ES-I3 (cell line): ENCODE measurements around the gene LRPAP1.
"Not testable (repeated sequence)": the region's sequence is repeated elsewhere in the genome, so short reads cannot be mapped to it uniquely, and the experiment has no call there.

Source experiments
- H3K36me3 ChIP-seq: 2 replicates; pipeline ENCODE4 v1.6.1; 2013; ENCODE audit warnings: mild to moderate bottlenecking, low read length, control low read depth, moderate library complexity; ENCODE audit not compliant: insufficient read depth
- H3K4me1 ChIP-seq: 2 replicates; pipeline ENCODE4 v1.6.1; 2013; ENCODE audit warnings: mild to moderate bottlenecking, control low read depth, low read length; ENCODE audit not compliant: insufficient read depth
- H3K9ac ChIP-seq: 2 replicates; pipeline ENCODE4 v1.6.1; 2013; ENCODE audit warnings: low read depth, mild to moderate bottlenecking, low read length, moderate library complexity
- H3K9me3 ChIP-seq: 2 replicates; pipeline ENCODE4 v1.6.1; 2013; ENCODE audit warnings: mild to moderate bottlenecking, low read length, moderate library complexity; ENCODE audit not compliant: control insufficient read depth, insufficient read depth

Gene LRPAP1

GRCh38 chr4:3570923-3571322 lies 38.7 kb upstream of the LRPAP1 start:
- H3K9me3 ChIP-seq, H3K36me3 ChIP-seq, H3K4me1 ChIP-seq: not testable (repeated sequence)

DNA sequence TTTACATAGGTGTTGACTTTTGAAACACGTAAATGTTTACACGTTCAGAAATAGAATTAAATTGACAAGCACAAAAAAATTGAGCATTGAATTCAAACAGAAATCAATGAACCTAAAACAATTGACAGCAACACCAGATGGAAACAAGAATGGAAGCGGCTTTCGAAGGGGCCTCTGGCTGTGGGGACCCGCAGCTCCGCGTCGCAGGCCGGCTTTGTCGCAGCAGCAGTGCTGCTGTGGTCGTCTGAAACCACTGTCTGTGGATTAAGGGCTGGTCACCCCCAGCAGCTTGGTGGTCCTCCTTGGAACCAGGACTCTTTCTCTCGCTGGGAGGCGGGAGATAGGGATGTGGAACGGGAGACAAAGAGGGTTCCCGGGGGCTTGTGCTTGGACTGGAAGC lies 37.4 kb upstream of the LRPAP1 start:
- H3K36me3 ChIP-seq, H3K9me3 ChIP-seq, H3K4me1 ChIP-seq, H3K9ac ChIP-seq: not testable (repeated sequence)

More at GRCh38 chr4:3570923-3571322, 38.7 kb upstream of the LRPAP1 start:
- not testable (repeated sequence) for H3K9ac ChIP-seq

- H3K9ac ChIP-seq, H3K4me1 ChIP-seq, H3K9me3 ChIP-seq, H3K36me3 ChIP-seq: not testable (repeated sequence)
These were observed 34.5 kb upstream of the LRPAP1 start for GRCh38 chr4:3566701-3567100.

DNA sequence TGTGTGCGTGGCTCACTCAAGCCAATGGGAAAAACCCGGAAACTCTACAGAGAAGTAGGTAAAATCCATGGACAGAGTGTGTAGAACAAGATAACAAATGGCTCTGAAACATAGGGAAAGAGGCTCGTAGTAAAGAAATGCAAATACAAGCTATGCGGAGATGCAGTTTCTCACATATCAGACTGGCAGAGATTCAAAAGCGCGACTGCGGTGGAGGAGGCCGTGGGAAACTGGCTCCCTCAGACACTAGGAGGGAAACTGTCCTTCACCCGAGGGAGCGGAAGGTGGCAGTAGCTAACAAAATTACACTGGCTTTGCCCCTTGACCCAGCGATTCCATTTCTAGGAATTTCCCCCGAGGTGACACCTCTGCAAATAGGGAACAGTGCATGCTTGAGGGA lies 34.1 kb upstream of the LRPAP1 start:
- H3K36me3 ChIP-seq, H3K9me3 ChIP-seq, H3K4me1 ChIP-seq, H3K9ac ChIP-seq: not testable (repeated sequence)

GRCh38 chr4:3564948-3565347 lies 32.7 kb upstream of the LRPAP1 start:
- not testable (repeated sequence) for H3K9ac ChIP-seq, H3K9me3 ChIP-seq, H3K4me1 ChIP-seq, H3K36me3 ChIP-seq

GRCh38 chr4:3563403-3563802 lies 31.2 kb upstream of the LRPAP1 start:
- no peak overlapping the region for H3K9ac ChIP-seq
- no peaks in the 10 kb centered on the region for H3K9me3 ChIP-seq
- no peaks in the 10 kb centered on the region for H3K4me1 ChIP-seq
- no peaks in the 10 kb centered on the region for H3K36me3 ChIP-seq

DNA sequence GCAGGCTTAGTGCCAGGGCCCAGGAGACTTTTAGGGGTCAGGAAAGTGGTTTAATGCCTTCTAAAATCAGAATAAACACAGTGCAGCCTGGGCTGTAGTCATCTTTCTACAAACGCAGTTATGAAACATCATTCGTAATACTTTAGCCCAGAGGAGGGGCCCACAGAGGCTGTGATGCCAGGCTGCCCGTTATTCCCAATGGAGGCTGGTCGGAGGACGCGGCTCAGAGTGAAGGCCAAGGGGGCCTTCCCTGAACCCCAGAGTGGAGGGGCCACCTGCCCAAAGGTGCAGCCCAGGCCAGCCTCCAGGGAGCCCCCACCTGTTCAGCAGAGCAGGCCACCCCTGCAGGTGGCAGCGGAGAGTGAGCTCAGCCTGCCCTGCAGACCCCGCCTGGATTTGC lies 29.9 kb upstream of the LRPAP1 start:
- H3K4me1 ChIP-seq, H3K36me3 ChIP-seq, H3K9me3 ChIP-seq, H3K9ac ChIP-seq: not testable (repeated sequence)

DNA sequence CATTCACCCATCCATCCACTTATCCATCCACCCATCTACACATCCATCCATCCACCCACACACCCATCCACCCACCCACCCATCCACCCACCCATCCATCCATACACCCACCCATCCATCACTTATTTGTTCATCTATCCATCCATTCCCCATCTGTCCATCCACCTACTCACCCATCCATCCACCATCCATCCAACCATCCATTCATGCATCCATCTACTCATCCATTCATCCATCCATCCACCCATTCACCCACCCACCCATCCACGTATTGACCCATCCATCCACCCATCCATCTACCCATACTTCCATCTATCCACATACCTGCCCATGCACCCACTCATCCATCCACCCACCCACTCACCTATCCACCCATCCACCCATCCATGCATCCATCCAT lies 28.2 kb upstream of the LRPAP1 start:
- H3K4me1 ChIP-seq, result not testable (repeated sequence)

DNA sequence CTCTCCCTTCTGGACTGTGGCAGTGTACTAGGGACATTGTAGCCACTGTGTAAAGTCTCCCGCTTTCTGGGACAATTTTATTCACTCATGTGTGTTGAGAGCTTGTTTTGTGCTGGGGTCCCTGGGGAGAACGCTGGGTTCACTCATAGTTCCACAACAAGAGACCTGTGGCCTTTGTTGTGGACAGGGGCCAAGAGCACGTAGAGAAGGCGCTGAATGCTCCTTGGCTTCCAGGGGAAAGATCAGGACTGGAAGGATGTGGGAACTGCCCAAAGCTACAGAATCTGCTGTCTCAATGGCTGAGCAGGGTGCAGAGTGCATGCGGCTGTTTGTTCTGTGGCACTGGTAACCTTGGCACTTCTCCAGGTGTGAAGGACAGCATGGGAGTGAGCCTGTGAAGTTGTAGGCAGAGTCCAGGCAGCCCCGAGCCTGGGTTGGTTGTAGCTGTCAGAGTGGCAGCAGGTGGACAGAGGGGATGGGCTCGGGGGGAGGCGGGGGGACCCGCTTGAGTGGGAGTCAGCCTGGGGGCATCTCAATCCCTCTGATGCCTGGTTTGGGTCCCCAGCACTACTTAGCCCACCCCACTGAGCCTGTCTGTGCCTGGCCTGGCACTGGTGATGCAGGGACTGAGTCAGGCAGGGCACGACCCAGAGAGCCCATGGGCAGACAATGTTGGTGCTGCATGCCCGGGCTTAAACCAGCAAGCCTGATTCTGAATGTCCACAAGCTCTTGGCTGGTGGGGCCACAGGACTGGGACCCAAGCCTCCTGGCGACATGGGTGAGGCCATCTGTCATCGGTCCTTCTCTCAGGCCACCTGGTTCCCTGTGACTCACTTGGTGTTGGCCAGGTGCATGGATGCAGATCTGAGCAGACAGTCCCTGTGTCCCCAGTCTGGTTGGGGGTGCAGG lies 27.4 kb upstream of the LRPAP1 start:
- H3K4me1 ChIP-seq, H3K9ac ChIP-seq, H3K9me3 ChIP-seq, H3K36me3 ChIP-seq: not testable (repeated sequence)

More for the DNA sequence above, 28.2 kb upstream of the LRPAP1 start:
- not testable (repeated sequence) for H3K9me3 ChIP-seq, H3K9ac ChIP-seq, H3K36me3 ChIP-seq

DNA sequence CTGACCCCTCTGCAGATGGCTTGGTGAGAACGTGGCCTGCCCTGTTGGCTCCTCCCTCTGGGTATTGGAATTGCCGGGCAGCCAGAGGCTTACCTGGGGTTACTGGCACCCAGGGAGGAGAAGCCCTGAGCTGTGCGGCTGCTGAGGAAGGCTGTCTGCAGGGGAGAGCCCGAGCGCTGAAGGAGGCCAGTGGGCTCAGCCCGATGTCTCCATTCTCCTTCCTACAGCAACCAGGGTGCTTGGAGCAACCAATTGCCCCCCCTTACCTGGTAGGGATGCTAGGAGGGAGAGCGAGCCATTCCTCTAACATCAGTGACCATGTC lies 26.3 kb upstream of the LRPAP1 start:
- H3K9ac ChIP-seq, H3K36me3 ChIP-seq, H3K9me3 ChIP-seq, H3K4me1 ChIP-seq: not testable (repeated sequence)

DNA sequence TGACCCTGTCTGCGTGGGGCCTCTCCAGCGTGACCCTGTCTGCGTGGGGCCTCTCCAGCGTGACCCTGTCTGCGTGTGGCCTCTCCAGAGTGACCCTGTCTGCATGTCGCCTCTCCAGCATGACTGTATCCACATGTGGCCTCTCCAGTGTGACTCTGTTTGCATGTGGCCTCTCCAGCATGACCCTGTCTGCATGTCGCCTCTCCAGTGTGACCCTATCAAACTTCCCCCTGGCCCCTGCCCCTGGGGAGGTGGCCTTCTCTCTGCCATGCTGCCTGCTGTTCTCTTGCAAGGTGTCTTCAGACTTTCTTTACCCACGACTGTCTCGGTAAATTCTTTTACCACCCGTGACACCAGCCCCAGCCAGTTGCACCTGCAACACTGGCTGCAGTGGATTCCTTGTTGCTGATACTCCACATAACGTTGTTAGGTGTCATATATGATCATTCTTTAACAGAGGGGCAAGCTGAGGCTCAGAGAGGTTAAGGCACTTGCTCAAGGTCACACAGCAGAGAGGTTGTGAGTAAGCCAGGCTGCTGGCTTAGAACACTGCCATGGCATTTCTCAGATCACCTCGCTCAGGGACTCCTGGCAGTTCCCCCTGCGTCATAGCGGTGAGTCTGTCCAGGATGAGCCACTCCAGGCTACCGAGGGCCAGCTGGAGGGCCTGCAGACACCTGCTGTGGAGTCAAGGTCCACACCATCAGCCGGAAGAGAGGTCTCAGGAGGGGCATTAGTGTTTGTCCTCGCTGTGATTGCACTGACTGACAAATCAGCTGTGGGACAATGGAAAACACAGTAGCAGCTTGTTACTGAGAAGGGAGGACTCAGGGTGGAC lies 25.7 kb upstream of the LRPAP1 start:
- not testable (repeated sequence) for H3K4me1 ChIP-seq, H3K9ac ChIP-seq, H3K9me3 ChIP-seq, H3K36me3 ChIP-seq

DNA sequence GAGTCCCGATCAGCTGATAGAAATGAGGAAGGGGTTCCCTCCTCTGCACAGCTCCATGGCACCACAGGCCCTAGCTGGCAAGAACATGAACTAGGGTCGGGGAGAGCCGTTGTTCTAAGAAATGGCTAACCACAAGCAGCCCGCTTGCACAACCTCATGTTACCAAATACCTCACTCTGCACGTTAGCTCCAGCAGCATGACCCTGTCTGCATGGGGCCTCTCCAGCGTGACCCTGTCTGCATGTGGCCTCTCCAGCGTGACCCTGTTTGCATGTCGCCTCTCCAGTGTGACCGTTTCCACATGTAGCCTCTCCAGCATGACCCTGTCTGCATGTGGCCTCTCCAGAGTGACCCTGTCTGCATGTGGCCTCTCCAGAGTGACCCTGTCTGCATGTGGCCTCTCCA lies 24.9 kb upstream of the LRPAP1 start:
- not testable (repeated sequence) for H3K9ac ChIP-seq, H3K36me3 ChIP-seq, H3K4me1 ChIP-seq, H3K9me3 ChIP-seq

DNA sequence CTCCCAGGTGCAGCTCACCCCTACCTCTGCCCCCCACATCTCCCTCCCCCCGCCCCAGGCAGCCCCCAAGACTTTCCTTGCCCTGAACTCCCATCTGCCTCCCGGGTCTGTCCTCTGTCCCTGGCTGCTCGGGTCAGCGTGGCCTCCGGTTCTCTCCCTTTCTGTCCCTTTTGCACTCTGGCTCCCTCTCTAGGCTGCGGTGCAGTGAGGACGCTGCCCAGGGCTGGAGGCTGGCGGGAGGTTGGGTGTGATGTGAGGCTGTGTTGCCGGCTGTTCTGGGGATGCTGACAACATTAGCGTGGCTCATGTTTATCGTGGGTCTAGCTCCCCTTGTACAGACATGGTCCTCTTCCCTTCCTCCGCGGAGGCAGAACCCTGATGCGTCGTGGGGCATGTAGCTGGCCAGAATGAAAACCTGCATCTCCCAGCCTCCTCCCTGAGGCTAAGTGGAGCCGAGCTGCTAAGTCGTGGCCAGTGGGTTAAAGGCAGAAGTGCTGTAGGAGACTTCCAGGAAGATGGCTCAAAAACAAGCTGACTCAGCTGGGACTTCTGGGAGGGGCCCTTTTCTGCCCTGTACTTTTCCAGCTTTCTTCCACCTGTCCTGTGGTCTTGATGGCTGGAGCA lies 24.1 kb upstream of the LRPAP1 start:
- H3K4me1 ChIP-seq, H3K36me3 ChIP-seq, H3K9ac ChIP-seq, H3K9me3 ChIP-seq: not testable (repeated sequence)

DNA sequence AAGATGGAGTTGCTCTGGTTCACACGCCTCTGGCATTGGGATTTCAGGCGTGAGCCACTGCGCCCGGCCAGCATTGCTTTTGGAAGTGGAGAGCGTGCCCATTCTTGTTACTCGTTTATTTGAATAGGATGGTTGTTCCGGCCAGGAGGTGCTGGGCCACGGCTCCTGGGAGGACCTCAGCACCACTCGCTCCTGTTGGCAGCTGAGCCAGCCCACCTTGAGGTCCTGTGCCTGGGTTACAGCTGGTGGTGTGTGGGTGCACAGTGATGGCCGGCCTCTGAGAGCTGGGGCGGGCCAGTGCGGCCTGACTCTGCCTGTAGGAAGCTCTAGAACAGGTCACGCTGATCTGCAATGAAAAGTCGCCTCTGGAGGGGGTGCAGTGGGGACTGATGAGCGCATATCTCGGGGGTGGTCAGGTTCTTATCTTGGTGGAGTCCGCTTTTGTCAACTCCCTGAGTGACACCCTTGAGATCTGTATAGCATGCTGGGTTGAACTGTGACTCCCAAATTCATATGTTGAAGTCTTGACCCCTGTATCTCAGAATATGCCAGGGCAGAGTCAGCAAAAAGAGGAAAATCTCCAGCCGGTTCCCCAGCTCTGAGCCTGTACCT lies 23.3 kb upstream of the LRPAP1 start:
- H3K9me3 ChIP-seq, H3K9ac ChIP-seq, H3K36me3 ChIP-seq, H3K4me1 ChIP-seq: not testable (repeated sequence)

DNA sequence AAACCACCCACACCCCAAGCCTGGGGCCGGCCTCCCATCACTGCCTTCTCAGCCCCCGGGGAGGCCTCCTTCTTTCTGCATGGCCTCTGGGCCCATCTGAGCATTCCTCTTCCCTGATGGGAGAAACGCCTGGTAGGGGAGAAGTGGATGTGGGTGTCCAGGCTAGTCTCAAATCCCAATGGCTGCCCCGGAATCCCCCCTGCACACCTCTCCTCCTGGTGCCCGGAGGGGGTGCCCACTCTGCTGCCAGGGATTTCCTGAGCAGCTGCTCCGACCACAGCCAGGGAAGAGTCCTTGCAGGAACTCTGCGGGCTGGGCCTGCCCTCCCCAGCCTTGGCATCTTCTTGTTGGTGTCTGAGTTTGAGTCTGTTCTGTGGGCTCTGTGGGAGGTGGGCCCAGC lies 19.1 kb upstream of the LRPAP1 start:
- H3K9ac ChIP-seq, H3K9me3 ChIP-seq: not testable (repeated sequence)

More for the DNA sequence above, 19.1 kb upstream of the LRPAP1 start:
- not testable (repeated sequence) for H3K36me3 ChIP-seq, H3K4me1 ChIP-seq
